Neural progenitor cell (in vitro differentiated cells): ENCODE data around the gene GPR143. TPM values are rescaled to one million over a fixed set of nuclear protein-coding genes. Genes with fewer than 3 reads are reported as not detected.

Experiments
- DNase-seq: peaks from one replicate; pipeline ENCODE4 v3.0.0-alpha.2; 2016; ENCODE audit warnings: low spot score
- H2AFZ ChIP-seq: fragments of 200-600 bp; sonication (generic); replicated peaks from 2 replicates; pipeline ENCODE4 v1.6.1; 2016; ENCODE audit warnings: antibody characterized with exemption
- H3F3A ChIP-seq: fragments of 200-600 bp; sonication (generic); 2 replicates; pipeline ENCODE4 v1.6.1; 2016; ENCODE audit warnings: antibody characterized with exemption, low read depth
- H3K27ac ChIP-seq: fragments of 200-600 bp; sonication (generic); 2 replicates; pipeline ENCODE4 v1.5.1; 2016; ENCODE audit warnings: mild to moderate bottlenecking
- H3K27me3 ChIP-seq: fragments of 200-600 bp; sonication (generic); 2 replicates; pipeline ENCODE4 v1.6.1; 2016; ENCODE audit warnings: mild to moderate bottlenecking, moderate library complexity
- H3K36me3 ChIP-seq: fragments of 200-600 bp; sonication (generic); 2 replicates; pipeline ENCODE4 v1.5.1; 2016
- H3K4me1 ChIP-seq: fragments of 200-600 bp; sonication (generic); 2 replicates; pipeline ENCODE4 v1.6.1; 2016; ENCODE audit warnings: mixed run types
- H3K4me2 ChIP-seq: fragments of 200-600 bp; sonication (generic); 2 replicates; pipeline ENCODE4 v1.6.1; 2016
- H3K4me3 ChIP-seq: fragments of 200-600 bp; sonication (generic); 2 replicates; pipeline ENCODE4 v1.5.1; 2016
- H3K79me2 ChIP-seq: fragments of 200-600 bp; sonication (generic); 2 replicates; pipeline ENCODE4 v1.6.1; 2016; ENCODE audit warnings: low read depth
- H3K9ac ChIP-seq: fragments of 200-600 bp; sonication (generic); 2 replicates; pipeline ENCODE4 v1.6.1; 2016
- H3K9me3 ChIP-seq: fragments of 200-600 bp; sonication (generic); 2 replicates; pipeline ENCODE4 v1.5.1; 2016; ENCODE audit warnings: low read depth
- H4K20me1 ChIP-seq: fragments of 200-600 bp; sonication (generic); 2 replicates; pipeline ENCODE4 v1.6.1; 2016; ENCODE audit warnings: low read depth
- H3K27ac Mint-ChIP-seq: 3 replicates; pipeline ENCODE4 v1.8.0; 2021; ENCODE audit warnings: mixed read lengths
- H3K27me3 Mint-ChIP-seq: 2 replicates; pipeline ENCODE4 v1.8.0; 2022; ENCODE audit warnings: low read depth, mild to moderate bottlenecking, inconsistent platforms, moderate library complexity, mixed read lengths; ENCODE audit not compliant: insufficient read depth
- H3K36me3 Mint-ChIP-seq: 3 replicates; pipeline ENCODE4 v1.8.0; 2021; ENCODE audit warnings: mixed read lengths
- H3K4me1 Mint-ChIP-seq: 3 replicates; pipeline ENCODE4 v1.8.0; 2021; ENCODE audit warnings: mixed read lengths
- H3K4me3 Mint-ChIP-seq: 3 replicates; pipeline ENCODE4 v1.8.0; 2021; ENCODE audit warnings: mild to moderate bottlenecking, moderate library complexity, mixed read lengths
- H3K9me3 Mint-ChIP-seq: 3 replicates; pipeline ENCODE4 v1.8.0; 2020; ENCODE audit warnings: mixed read lengths
- CTCF ChIP-seq: fragments of 200-600 bp; sonication (generic); IDR thresholded peaks from 2 replicates; pipeline ENCODE4 v1.5.1; 2017; ENCODE audit warnings: antibody characterized with exemption, mild to moderate bottlenecking
- EZH2 ChIP-seq: fragments of 200-600 bp; sonication (generic); IDR thresholded peaks from 2 replicates; pipeline ENCODE4 v1.6.1; 2017; ENCODE audit warnings: antibody characterized with exemption, mild to moderate bottlenecking, moderate library complexity
- EZH2phosphoT487 ChIP-seq: fragments of 200-600 bp; sonication (generic); IDR thresholded peaks from 2 replicates; pipeline ENCODE4 v1.6.1; 2017; ENCODE audit warnings: antibody characterized with exemption
- total RNA-seq: library from RNA; depleted of rRNA; stranded (reverse); fragments of >200 nt; gene quantifications from 2 replicates; pipeline ENCODE4 v1.2.3, GENCODE V29; 2015; ENCODE audit warnings: low replicate concordance

The GPR143 gene
- total RNA-seq, 1 donor from 2014 or later: 10.6 TPM

GRCh38 chrX:9703406-9703805 lies 62.2 kb downstream of the GPR143 start:
- Mint-ChIP-seq H3K9me3 (peaks cover 33% of the 10 kb centered on the region), H3K27me3 (peaks cover 8% of the 10 kb centered on the region), H3K4me1 (peaks cover 2% of the 10 kb centered on the region), H3K27ac (no peak overlapping the region), H3K36me3 (peaks cover 67% of the 10 kb centered on the region), H3K4me3 (no peak overlapping the region)
- Histone ChIP-seq H3F3A (no peaks in the 10 kb centered on the region), H2AFZ (no peak overlapping the region), H3K27ac (no peak overlapping the region), H3K27me3 (no peaks in the 10 kb centered on the region), H3K79me2 (no peaks in the 10 kb centered on the region), H3K36me3 (no peaks in the 10 kb centered on the region), H3K4me1 (no peaks in the 10 kb centered on the region), H3K9ac (no peak overlapping the region), H3K9me3 (no peaks in the 10 kb centered on the region), H3K4me2 (no peak overlapping the region), H4K20me1 (no peaks in the 10 kb centered on the region), H3K4me3 (no peak overlapping the region)
- TF ChIP-seq EZH2: no peak
- TF ChIP-seq CTCF: no peak
- no peak for TF ChIP-seq EZH2phosphoT487
- DNase-seq: no peak

- no peak for DNase-seq
- no peaks in the 10 kb centered on the region for H3K4me1 Mint-ChIP-seq
These were observed 63.9 kb downstream of the GPR143 start for GRCh38 chrX:9701790-9702189.

GRCh38 chrX:9700555-9700954 lies 65.1 kb downstream of the GPR143 start:
- H3K36me3 ChIP-seq: no peaks in the 10 kb centered on the region
- no peak for DNase-seq
- no peaks in the 10 kb centered on the region for H3K27me3 ChIP-seq
- H3K4me1 Mint-ChIP-seq: no peaks in the 10 kb centered on the region
- no peaks in the 10 kb centered on the region for H3K9me3 ChIP-seq
- TF ChIP-seq CTCF: no peak
- TF ChIP-seq EZH2phosphoT487: no peak
- TF ChIP-seq EZH2: no peak
- peaks cover 8% of the 10 kb centered on the region for H3K27me3 Mint-ChIP-seq
- H3K9me3 Mint-ChIP-seq: peaks cover 33% of the 10 kb centered on the region
- no peaks in the 10 kb centered on the region for H3F3A ChIP-seq
- H3K79me2 ChIP-seq: no peaks in the 10 kb centered on the region
- H3K27ac ChIP-seq: no peak overlapping the region
- H3K4me1 ChIP-seq: no peaks in the 10 kb centered on the region
- no peaks in the 10 kb centered on the region for H4K20me1 ChIP-seq
- no peak overlapping the region for H3K4me3 ChIP-seq
- no peak overlapping the region for H3K9ac ChIP-seq
- no peak overlapping the region for H3K4me3 Mint-ChIP-seq
- peaks cover 64% of the 10 kb centered on the region for H3K36me3 Mint-ChIP-seq
- no peak overlapping the region for H3K27ac Mint-ChIP-seq
- no peak overlapping the region for H2AFZ ChIP-seq
- no peak overlapping the region for H3K4me2 ChIP-seq

More at GRCh38 chrX:9701790-9702189, 63.9 kb downstream of the GPR143 start:
- Histone ChIP-seq H3K4me3 (no peak overlapping the region), H2AFZ (no peak overlapping the region), H3K79me2 (no peaks in the 10 kb centered on the region), H3K9ac (no peak overlapping the region), H3K4me1 (no peaks in the 10 kb centered on the region), H3K9me3 (no peaks in the 10 kb centered on the region), H4K20me1 (no peaks in the 10 kb centered on the region), H3F3A (no peaks in the 10 kb centered on the region), H3K4me2 (no peak overlapping the region), H3K36me3 (no peaks in the 10 kb centered on the region), H3K27ac (no peak overlapping the region), H3K27me3 (no peaks in the 10 kb centered on the region)
- peaks cover 8% of the 10 kb centered on the region for H3K27me3 Mint-ChIP-seq
- H3K4me3 Mint-ChIP-seq: no peak overlapping the region
- peaks cover 33% of the 10 kb centered on the region for H3K9me3 Mint-ChIP-seq
- TF ChIP-seq EZH2 (no peak), EZH2phosphoT487 (no peak), CTCF (no peak)
- peaks cover 66% of the 10 kb centered on the region for H3K36me3 Mint-ChIP-seq
- no peak overlapping the region for H3K27ac Mint-ChIP-seq

- Histone ChIP-seq H3K27me3 (no peaks in the 10 kb centered on the region), H2AFZ (no peak overlapping the region), H3F3A (no peaks in the 10 kb centered on the region), H3K36me3 (no peaks in the 10 kb centered on the region), H3K79me2 (no peaks in the 10 kb centered on the region), H3K4me3 (no peak overlapping the region), H3K4me1 (no peaks in the 10 kb centered on the region), H3K9ac (no peak overlapping the region), H4K20me1 (no peaks in the 10 kb centered on the region), H3K27ac (no peak overlapping the region), H3K9me3 (no peaks in the 10 kb centered on the region), H3K4me2 (no peak overlapping the region)
- Mint-ChIP-seq H3K4me1 (no peaks in the 10 kb centered on the region), H3K27me3 (peaks cover 9% of the 10 kb centered on the region), H3K27ac (no peak overlapping the region), H3K36me3 (peaks cover 57% of the 10 kb centered on the region), H3K9me3 (peaks cover 18% of the 10 kb centered on the region), H3K4me3 (no peak overlapping the region)
- no peak for DNase-seq
- no peak for TF ChIP-seq CTCF
- TF ChIP-seq EZH2phosphoT487: no peak
These were observed 67.1 kb downstream of the GPR143 start for GRCh38 chrX:9698576-9698975.
